ENCODE data around the gene SLC9A9. TPM values are rescaled to one million over a fixed set of nuclear protein-coding genes. Genes with fewer than 3 reads are reported as not detected.

Gene SLC9A9
- total RNA-seq, 2 experiments from 2014 or later, result 12.2 TPM

DNA sequence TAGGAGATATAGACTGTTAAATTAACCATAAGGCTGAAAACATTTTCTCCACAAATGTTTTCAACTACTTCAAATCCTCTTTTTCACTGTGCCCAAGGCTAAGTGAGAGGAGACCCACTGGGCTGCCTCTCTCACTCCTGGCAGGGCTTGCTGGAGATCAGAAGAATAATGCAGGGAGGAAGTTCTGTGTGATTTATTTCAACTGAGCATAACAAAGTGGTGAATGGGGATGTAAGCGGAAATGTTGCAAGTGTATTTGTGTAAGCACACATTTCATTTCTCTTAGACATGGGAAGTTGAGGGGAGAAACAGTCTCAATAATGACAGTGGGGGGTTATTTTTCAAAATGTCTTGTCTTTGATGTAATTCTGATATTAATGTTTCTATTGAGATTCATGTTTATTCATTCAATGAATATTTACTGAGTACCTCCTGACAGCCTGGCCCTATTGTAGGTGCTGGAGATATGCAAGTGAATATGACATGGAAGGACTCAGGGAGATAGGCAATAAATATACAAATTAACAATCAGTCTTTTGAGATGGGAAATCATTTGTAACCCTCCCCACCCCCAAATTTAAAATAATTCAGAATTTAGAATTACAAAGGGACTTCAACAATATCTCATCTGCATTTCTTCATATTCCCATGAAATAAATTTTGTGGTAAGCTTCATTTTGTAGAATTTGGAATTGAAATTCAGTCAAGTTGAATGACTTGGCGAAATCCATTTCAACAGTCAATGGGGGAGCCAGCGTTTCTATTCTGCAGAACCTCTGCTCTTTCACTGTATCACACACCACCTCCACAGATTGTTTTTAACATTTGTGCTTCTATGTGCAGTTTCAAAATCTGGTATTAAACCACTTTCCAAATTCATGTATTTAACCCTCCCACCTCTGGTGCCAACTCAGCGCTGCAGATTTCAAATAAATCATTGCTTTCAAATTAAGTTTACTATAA lies 247.2 kb downstream of the SLC9A9 start:
- no peaks in the 10 kb centered on the region for H3K36me3 Mint-ChIP-seq (ENCODE audit: low read depth)
- H3K27ac Mint-ChIP-seq, result no peak overlapping the region
- Histone ChIP-seq H3K4me1 (ENCODE audit: insufficient read depth, low read length) (no peaks in the 10 kb centered on the region), H3K27me3 (ENCODE audit: control insufficient read depth in 1 of 2, insufficient read depth in 2 of 2, low read length in 2 of 2) (no peaks in the 10 kb centered on the region), H3K36me3 (ENCODE audit: insufficient read depth, low read length) (no peaks in the 10 kb centered on the region), H3K4me3 (ENCODE audit: low read length) (no peak overlapping the region), H3K27ac (ENCODE audit: low read depth in 1 of 2, low read length in 2 of 2) (no peak overlapping the region), H3K9me3 (ENCODE audit: control insufficient read depth in 1 of 2, insufficient read depth in 1 of 2, low read length in 2 of 2) (no peaks in the 10 kb centered on the region)
- intact Hi-C loops (cut with DNase I, micrococcal nuclease), result no loop called here
- H3K4me1 Mint-ChIP-seq (ENCODE audit: low read depth), result no peaks in the 10 kb centered on the region
- TF ChIP-seq CTCF (IDR thresholded peaks at IDR 0.05), result no peak
- H3K27me3 Mint-ChIP-seq, result no peaks in the 10 kb centered on the region
- H3K4me3 Mint-ChIP-seq, result no peak overlapping the region
- ChIA-PET POLR2A (no interaction called here), CTCF (no interaction called here)
- no peaks in the 10 kb centered on the region for H3K9me3 Mint-ChIP-seq
- ATAC-seq (ENCODE audit: poor library complexity) (no peak), DNase-seq (no peak)

GRCh38 chr3:143597774-143598652 lies 250.3 kb downstream of the SLC9A9 start:
- Mint-ChIP-seq H3K27me3 (no peaks in the 10 kb centered on the region), H3K36me3 (ENCODE audit: low read depth) (no peaks in the 10 kb centered on the region), H3K4me1 (ENCODE audit: low read depth) (no peaks in the 10 kb centered on the region), H3K9me3 (no peaks in the 10 kb centered on the region), H3K27ac (no peak overlapping the region), H3K4me3 (no peak overlapping the region)
- POLR2A ChIA-PET, result no interaction called here
- Histone ChIP-seq H3K36me3 (ENCODE audit: insufficient read depth, low read length) (no peaks in the 10 kb centered on the region), H3K9me3 (ENCODE audit: control insufficient read depth in 1 of 2, insufficient read depth in 1 of 2, low read length in 2 of 2) (no peaks in the 10 kb centered on the region), H3K4me1 (ENCODE audit: insufficient read depth, low read length) (no peaks in the 10 kb centered on the region), H3K4me3 (ENCODE audit: low read length) (no peak overlapping the region), H3K27me3 (ENCODE audit: control insufficient read depth in 1 of 2, insufficient read depth in 2 of 2, low read length in 2 of 2) (no peaks in the 10 kb centered on the region), H3K27ac (ENCODE audit: low read depth in 1 of 2, low read length in 2 of 2) (no peak overlapping the region)
- intact Hi-C loops (cut with DNase I, micrococcal nuclease), result no loop called here
- TF ChIP-seq CTCF (IDR thresholded peaks at IDR 0.05), result no peak
- DNase-seq (no peak), ATAC-seq (ENCODE audit: poor library complexity) (no peak)
- CTCF ChIA-PET, result no interaction called here

GRCh38 chr3:143596957-143597642 lies 251.2 kb downstream of the SLC9A9 start:
- Histone ChIP-seq H3K27ac (ENCODE audit: low read depth in 1 of 2, low read length in 2 of 2) (no peak overlapping the region), H3K9me3 (ENCODE audit: control insufficient read depth in 1 of 2, insufficient read depth in 1 of 2, low read length in 2 of 2) (no peaks in the 10 kb centered on the region), H3K36me3 (ENCODE audit: insufficient read depth, low read length) (no peaks in the 10 kb centered on the region), H3K4me3 (ENCODE audit: low read length) (no peak overlapping the region), H3K27me3 (ENCODE audit: control insufficient read depth in 1 of 2, insufficient read depth in 2 of 2, low read length in 2 of 2) (no peaks in the 10 kb centered on the region), H3K4me1 (ENCODE audit: insufficient read depth, low read length) (no peaks in the 10 kb centered on the region)
- H3K27ac Mint-ChIP-seq, result no peak overlapping the region
- DNase-seq (no peak), ATAC-seq (ENCODE audit: poor library complexity) (no peak)
- no peaks in the 10 kb centered on the region for H3K36me3 Mint-ChIP-seq (ENCODE audit: low read depth)
- TF ChIP-seq CTCF (IDR thresholded peaks at IDR 0.05), result no peak
- H3K27me3 Mint-ChIP-seq, result no peaks in the 10 kb centered on the region
- no peaks in the 10 kb centered on the region for H3K4me1 Mint-ChIP-seq (ENCODE audit: low read depth)
- no peaks in the 10 kb centered on the region for H3K9me3 Mint-ChIP-seq
- intact Hi-C loops (cut with DNase I, micrococcal nuclease), result no loop called here
- ChIA-PET CTCF (no interaction called here), POLR2A (interaction anchor here (0.6 kb wide), 1 partner anchor 9 kb away, joined by 3 read pairs; no protein-coding TSS in a partner anchor)
- H3K4me3 Mint-ChIP-seq, result no peak overlapping the region

Data from CD4-positive, alpha-beta T cell (primary cell).